Measurements from ENCODE around the gene ZNF829. TPM values are rescaled to one million over a fixed set of nuclear protein-coding genes. Genes with fewer than 3 reads are reported as not detected.

The ZNF829 gene
- total RNA-seq, 1 experiment from 2014 or later, result 6.4 TPM

GRCh38 chr19:36963280-36963679 lies 47.2 kb upstream of the ZNF829 start:
- peaks cover 42% of the 10 kb centered on the region for H3K9me3 Mint-ChIP-seq
- H3K4me1 Mint-ChIP-seq, result no peaks in the 10 kb centered on the region
- POLR2A ChIA-PET, result no interaction called here

GRCh38 chr19:36962346-36962745 lies 46.3 kb upstream of the ZNF829 start:
- Mint-ChIP-seq H3K27ac (no peak overlapping the region), H3K4me1 (no peaks in the 10 kb centered on the region), H3K4me3 (no peak overlapping the region), H3K9me3 (peaks cover 46% of the 10 kb centered on the region), H3K27me3 (ENCODE audit: low read depth) (peaks cover 3% of the 10 kb centered on the region; the same call in 1 of the 2 replicates), H3K36me3 (peaks cover 20% of the 10 kb centered on the region)
- no peak for ATAC-seq
- CTCF ChIA-PET, result no interaction called here
- DNase-seq (ENCODE audit: low spot score), result no peak
- POLR2A ChIA-PET, result interaction anchor here (0.6 to 1.0 kb wide), 2 partner anchors 11 to 848 kb away, joined by 3 read pairs; partner anchors contain the start of gene POLR2I
- no peak for TF ChIP-seq ARID4B (CRISPR knock-in tag; IDR thresholded peaks at IDR 0.05; ENCODE audit: borderline replicate concordance)
- TF ChIP-seq USF2 (CRISPR knock-in tag; IDR thresholded peaks at IDR 0.05), result no peak
- no peak for TF ChIP-seq MLX (CRISPR knock-in tag; IDR thresholded peaks at IDR 0.05)
- TF ChIP-seq GRHL2 (CRISPR knock-in tag; IDR thresholded peaks at IDR 0.05; ENCODE audit: insufficient replicate concordance, severe bottlenecking), result no peak
- TF ChIP-seq ESRRA (CRISPR knock-in tag; IDR thresholded peaks at IDR 0.05; ENCODE audit: borderline replicate concordance), result no peak
- no peak for TF ChIP-seq FOXP1 (CRISPR knock-in tag; IDR thresholded peaks at IDR 0.05; ENCODE audit: borderline replicate concordance)
- no peak for TF ChIP-seq ZNF416 (CRISPR knock-in tag; IDR thresholded peaks at IDR 0.05)
- TF ChIP-seq MAX (CRISPR knock-in tag; IDR thresholded peaks at IDR 0.05), result no peak
- no peak for TF ChIP-seq HMGA2 (CRISPR knock-in tag; IDR thresholded peaks at IDR 0.05)

More at GRCh38 chr19:36963280-36963679, 47.2 kb upstream of the ZNF829 start:
- no peak overlapping the region for H3K4me3 Mint-ChIP-seq
- DNase-seq (ENCODE audit: low spot score), result no peak
- peaks cover 3% of the 10 kb centered on the region; the same call in 1 of the 2 replicates for H3K27me3 Mint-ChIP-seq (ENCODE audit: low read depth)
- TF ChIP-seq RORB (CRISPR knock-in tag; IDR thresholded peaks at IDR 0.05) (no peak), MYBL2 (CRISPR knock-in tag; IDR thresholded peaks at IDR 0.05) (no peak), NR3C1 (CRISPR knock-in tag; conservative IDR thresholded peaks at IDR 0.05; ENCODE audit: low read depth) (no peak), TCF7 (CRISPR knock-in tag; IDR thresholded peaks at IDR 0.05; ENCODE audit: low read depth) (no peak), SOX15 (CRISPR knock-in tag; IDR thresholded peaks at IDR 0.05) (no peak), KAT7 (CRISPR knock-in tag; IDR thresholded peaks at IDR 0.05; ENCODE audit: borderline replicate concordance) (no peak), ARID4B (CRISPR knock-in tag; IDR thresholded peaks at IDR 0.05; ENCODE audit: borderline replicate concordance) (no peak), NFATC4 (CRISPR knock-in tag; IDR thresholded peaks at IDR 0.05) (no peak), IRF1 (CRISPR knock-in tag; IDR thresholded peaks at IDR 0.05) (no peak)
- no peak for ATAC-seq
- no peak overlapping the region for H3K27ac Mint-ChIP-seq
- H3K36me3 Mint-ChIP-seq, result peaks cover 17% of the 10 kb centered on the region
- CTCF ChIA-PET, result no interaction called here
